WTC11 (cell line): ENCODE results near the gene ACACA. TPM values are rescaled to one million over a fixed set of nuclear protein-coding genes. Genes with fewer than 3 reads are reported as not detected.

Experiments
- ATAC-seq: fragments of 200-7000 bp; cut with Tn5 transposase; 2 replicates; pipeline ENCODE4 v1.10.0; 2021; ENCODE audit warnings: mild to moderate bottlenecking, moderate library complexity
- CTCF ChIA-PET: fragments of 300-600 bp; sonication (Branson Sonifier 250); formaldehyde crosslinking; loops from one replicate; lab custom pipeline; 2021; ENCODE audit warnings: antibody characterized with exemption; lab: Charles Lee
- POLR2A ChIA-PET: fragments of 350-600 bp; sonication (Branson Sonifier 250); formaldehyde crosslinking; loops from one replicate; lab custom pipeline; 2021; ENCODE audit warnings: antibody characterized with exemption; lab: Charles Lee
- DNase-seq: peaks from one replicate; pipeline ENCODE4 v3.0.0; 2021; ENCODE audit warnings: low spot score
- H3K27ac Mint-ChIP-seq: 2 replicates; pipeline ENCODE4 v1.8.0; 2021; ENCODE audit warnings: mixed read lengths
- H3K27me3 Mint-ChIP-seq: 2 replicates; pipeline ENCODE4 v1.8.0; 2021; ENCODE audit warnings: low read depth, mild to moderate bottlenecking, moderate library complexity, mixed read lengths
- H3K36me3 Mint-ChIP-seq: 2 replicates; pipeline ENCODE4 v1.8.0; 2021; ENCODE audit warnings: mixed read lengths
- H3K4me1 Mint-ChIP-seq: 2 replicates; pipeline ENCODE4 v1.8.0; 2022; ENCODE audit warnings: mixed read lengths
- H3K4me3 Mint-ChIP-seq: 2 replicates; pipeline ENCODE4 v1.8.0; 2021; ENCODE audit warnings: mild to moderate bottlenecking, moderate library complexity, mixed read lengths
- H3K9me3 Mint-ChIP-seq: 2 replicates; pipeline ENCODE4 v1.8.0; 2021; ENCODE audit warnings: mixed read lengths
- ATF6 ChIP-seq: sonication (generic); formaldehyde crosslinking; IDR thresholded peaks from 2 replicates; pipeline ENCODE4 v1.8.1; 2023; ENCODE audit warnings: mild to moderate bottlenecking, missing genetic modification reagents
- CDX4 ChIP-seq: fragments of 250-450 bp; sonication (Bioruptor Pico); IDR thresholded peaks from 2 replicates; pipeline ENCODE4 v1.9.0; 2021; ENCODE audit warnings: moderate library complexity, mild to moderate bottlenecking, inconsistent platforms, borderline replicate concordance
- ETV6 ChIP-seq: sonication (generic); formaldehyde crosslinking; IDR thresholded peaks from 2 replicates; pipeline ENCODE4 v1.8.1; 2022; ENCODE audit warnings: mild to moderate bottlenecking, missing genetic modification reagents
- FOXK1 ChIP-seq: sonication (generic); formaldehyde crosslinking; IDR thresholded peaks from 2 replicates; pipeline ENCODE4 v1.8.0; 2022; ENCODE audit warnings: mild to moderate bottlenecking, moderate library complexity, missing genetic modification reagents
- FOXP1 ChIP-seq: sonication (generic); formaldehyde crosslinking; IDR thresholded peaks from 2 replicates; pipeline ENCODE4 v1.8.0; 2022; ENCODE audit warnings: missing genetic modification reagents, mild to moderate bottlenecking, moderate library complexity, borderline replicate concordance
- KAT7 ChIP-seq: sonication (generic); formaldehyde crosslinking; IDR thresholded peaks from 2 replicates; pipeline ENCODE4 v1.8.1; 2023; ENCODE audit warnings: missing genetic modification reagents, mild to moderate bottlenecking, borderline replicate concordance
- OVOL2 ChIP-seq: fragments of 250-450 bp; sonication (Bioruptor Pico); IDR thresholded peaks from 2 replicates; pipeline ENCODE4 v1.9.0; 2021; ENCODE audit warnings: mild to moderate bottlenecking, borderline replicate concordance
- PREB ChIP-seq: sonication (generic); formaldehyde crosslinking; IDR thresholded peaks from 2 replicates; pipeline ENCODE4 v1.8.1; 2022; ENCODE audit warnings: mild to moderate bottlenecking, missing genetic modification reagents, moderate library complexity, borderline replicate concordance
- TCF7 ChIP-seq: sonication (generic); formaldehyde crosslinking; IDR thresholded peaks from 2 replicates; pipeline ENCODE4 v1.8.0; 2022; ENCODE audit warnings: mild to moderate bottlenecking, low read depth, missing genetic modification reagents, moderate library complexity
- TEAD1 ChIP-seq: sonication (generic); formaldehyde crosslinking; IDR thresholded peaks from 2 replicates; pipeline ENCODE4 v1.8.0; 2022; ENCODE audit warnings: mild to moderate bottlenecking, missing genetic modification reagents
- TEAD4 ChIP-seq: sonication (generic); formaldehyde crosslinking; IDR thresholded peaks from 2 replicates; pipeline ENCODE4 v1.8.0; 2022; ENCODE audit warnings: mild to moderate bottlenecking, missing genetic modification reagents
- USF1 ChIP-seq: sonication (generic); formaldehyde crosslinking; IDR thresholded peaks from 2 replicates; pipeline ENCODE4 v1.8.0; 2022; ENCODE audit warnings: mild to moderate bottlenecking, missing genetic modification reagents
- ZBTB43 ChIP-seq: sonication (generic); formaldehyde crosslinking; IDR thresholded peaks from 2 replicates; pipeline ENCODE4 v1.8.1; 2023; ENCODE audit warnings: mild to moderate bottlenecking, missing genetic modification reagents
- ZNF121 ChIP-seq: sonication (generic); formaldehyde crosslinking; IDR thresholded peaks from 2 replicates; pipeline ENCODE4 v1.8.0; 2023; ENCODE audit warnings: missing genetic modification reagents
- ZNF138 ChIP-seq: sonication (generic); formaldehyde crosslinking; conservative IDR thresholded peaks from 2 replicates; pipeline ENCODE4 v1.8.1; 2022; ENCODE audit warnings: mild to moderate bottlenecking, moderate library complexity, missing genetic modification reagents
- ZNF281 ChIP-seq: sonication (generic); formaldehyde crosslinking; IDR thresholded peaks from 2 replicates; pipeline ENCODE4 v1.8.0; 2023; ENCODE audit warnings: mild to moderate bottlenecking, missing genetic modification reagents
- ZNF317 ChIP-seq: sonication (generic); formaldehyde crosslinking; IDR thresholded peaks from 2 replicates; pipeline ENCODE4 v1.8.1; 2023; ENCODE audit warnings: low read depth, mild to moderate bottlenecking, moderate library complexity, missing genetic modification reagents, borderline replicate concordance
- ZNF425 ChIP-seq: fragments of 250-450 bp; sonication (Bioruptor Pico); conservative IDR thresholded peaks from 2 replicates; pipeline ENCODE4 v1.9.0; 2021; ENCODE audit warnings: mild to moderate bottlenecking
- total RNA-seq: library from RNA; stranded (reverse); gene quantifications from 3 replicates; pipeline ENCODE4 v1.2.3, GENCODE V29; 2021

ACACA gene
- total RNA-seq, 1 experiment from 2014 or later = 167 TPM

GRCh38 chr17:37213927-37214326 is 192.7 kb downstream of the ACACA start (continued):
- TF ChIP-seq KAT7 (CRISPR knock-in tag) = no peak
- no peak for TF ChIP-seq ZNF281 (CRISPR knock-in tag)
- no peak for TF ChIP-seq FOXK1 (CRISPR knock-in tag)
- TF ChIP-seq ZNF425 = no peak

- Mint-ChIP-seq H3K9me3 (no peaks in the 10 kb centered on the region), H3K36me3 (peaks cover 6% of the 10 kb centered on the region), H3K27me3 (no peaks in the 10 kb centered on the region), H3K4me1 (peaks cover 18% of the 10 kb centered on the region), H3K4me3 (no peak overlapping the region), H3K27ac (no peak overlapping the region)
- no peak for TF ChIP-seq PREB
- no peak for DNase-seq
- ChIA-PET CTCF (interaction anchor here (1.1 kb wide), 1 partner anchor 263 kb away, joined by 3 read pairs; no protein-coding TSS in a partner anchor), POLR2A (interaction anchor here (0.7 kb wide), 1 partner anchor 599 kb away, joined by 3 read pairs; no protein-coding TSS in a partner anchor)
- ATAC-seq = no peak
Measured at GRCh38 chr17:37212179-37212578, 194.5 kb downstream of the ACACA start.

- DNase-seq (no peak), ATAC-seq (no peak)
- Mint-ChIP-seq H3K27ac (no peak overlapping the region), H3K9me3 (no peaks in the 10 kb centered on the region), H3K4me1 (peaks cover 18% of the 10 kb centered on the region), H3K36me3 (peaks cover 10% of the 10 kb centered on the region), H3K27me3 (no peaks in the 10 kb centered on the region), H3K4me3 (no peak overlapping the region)
- CTCF ChIA-PET = interaction anchor here (0.6 to 1.1 kb wide), 3 partner anchors 29 to 180 kb away, joined by 3 to 9 read pairs (median 5); no protein-coding TSS in a partner anchor
- POLR2A ChIA-PET = interaction anchor here (0.9 kb wide), 1 partner anchor 14 kb away, joined by 5 read pairs; no protein-coding TSS in a partner anchor
- TF ChIP-seq TEAD1 (CRISPR knock-in tag) (no peak), ZBTB43 (CRISPR knock-in tag) (no peak), ZNF281 (CRISPR knock-in tag) (no peak), ZNF138 (CRISPR knock-in tag) (no peak), TEAD4 (CRISPR knock-in tag) (no peak), ZNF121 (CRISPR knock-in tag) (no peak), ETV6 (CRISPR knock-in tag) (no peak), OVOL2 (CRISPR knock-in tag) (no peak), TCF7 (CRISPR knock-in tag) (no peak), ZNF317 (CRISPR knock-in tag) (no peak), CDX4 (CRISPR knock-in tag) (no peak), USF1 (CRISPR knock-in tag) (no peak), ATF6 (CRISPR knock-in tag) (no peak), FOXP1 (no peak)
Measured at GRCh38 chr17:37211136-37211535, 195.5 kb downstream of the ACACA start.
